HEK293 (cell line): ENCODE measurements around the gene NUP88.

Experiments
- GFI1B ChIP-seq: fragments of 450-650 bp; formaldehyde crosslinking; IDR thresholded peaks from 2 replicates; pipeline ENCODE4 v1.5.1; 2016; ENCODE audit warnings: missing biosample characterization, missing genetic modification characterization
- GLI4 ChIP-seq: fragments of 450-650 bp; formaldehyde crosslinking; IDR thresholded peaks from 2 replicates; pipeline ENCODE4 v1.5.1; 2016; ENCODE audit warnings: missing biosample characterization, missing genetic modification characterization
- HIC1 ChIP-seq: fragments of 450-650 bp; formaldehyde crosslinking; IDR thresholded peaks from 2 replicates; pipeline ENCODE4 v1.5.1; 2016; ENCODE audit warnings: missing biosample characterization, missing genetic modification characterization
- IKZF3 ChIP-seq: fragments of 450-650 bp; IDR thresholded peaks from 2 replicates; pipeline ENCODE4 v1.5.0; 2018; ENCODE audit warnings: missing biosample characterization, mild to moderate bottlenecking, missing genetic modification characterization, moderate library complexity
- KLF16 ChIP-seq: fragments of 450-650 bp; formaldehyde crosslinking; IDR thresholded peaks from 2 replicates; pipeline ENCODE4 v1.5.1; 2017; ENCODE audit warnings: missing biosample characterization, missing genetic modification characterization
- OSR2 ChIP-seq: fragments of 450-650 bp; formaldehyde crosslinking; IDR thresholded peaks from 2 replicates; pipeline ENCODE4 v1.5.1; 2016; ENCODE audit warnings: missing biosample characterization, missing genetic modification characterization
- PRDM10 ChIP-seq: fragments of 450-650 bp; formaldehyde crosslinking; IDR thresholded peaks from 2 replicates; pipeline ENCODE4 v1.5.1; 2016; ENCODE audit warnings: missing biosample characterization, missing genetic modification characterization
- PRDM6 ChIP-seq: fragments of 450-650 bp; formaldehyde crosslinking; IDR thresholded peaks from 2 replicates; pipeline ENCODE4 v1.5.1; 2017; ENCODE audit warnings: missing biosample characterization, missing genetic modification characterization
- SP3 ChIP-seq: fragments of 450-650 bp; formaldehyde crosslinking; IDR thresholded peaks from 2 replicates; pipeline ENCODE4 v1.5.1; 2016; ENCODE audit warnings: missing biosample characterization, missing genetic modification characterization
- ZBTB1 ChIP-seq: fragments of 450-650 bp; formaldehyde crosslinking; IDR thresholded peaks from 2 replicates; pipeline ENCODE4 v1.5.1; 2016; ENCODE audit warnings: missing biosample characterization, missing genetic modification characterization
- ZNF112 ChIP-seq: fragments of 450-650 bp; formaldehyde crosslinking; IDR thresholded peaks from 2 replicates; pipeline ENCODE4 v1.5.0; 2017; ENCODE audit warnings: missing biosample characterization, missing genetic modification characterization
- ZNF146 ChIP-seq: fragments of 450-650 bp; formaldehyde crosslinking; IDR thresholded peaks from 2 replicates; pipeline ENCODE4 v1.5.1; 2016; ENCODE audit warnings: missing biosample characterization, missing genetic modification characterization
- ZNF184 ChIP-seq: fragments of 450-650 bp; IDR thresholded peaks from 2 replicates; pipeline ENCODE4 v1.5.1; 2018; ENCODE audit warnings: missing biosample characterization, mild to moderate bottlenecking, missing genetic modification characterization
- ZNF2 ChIP-seq: fragments of 450-650 bp; formaldehyde crosslinking; IDR thresholded peaks from 2 replicates; pipeline ENCODE4 v1.5.1; 2016; ENCODE audit warnings: missing biosample characterization, missing genetic modification characterization
- ZNF274 ChIP-seq, 2 experiments: fragments of 200-500 bp in 1 of 2; fragments of 450-650 bp in 1 of 2; sonication (Bioruptor generic) in 1 of 2; formaldehyde crosslinking in 1 of 2; IDR thresholded peaks; 2 replicates each; pipeline versions ENCODE4 v1.5.1 to v1.6.1; 2014 to 2016; ENCODE audit warnings: borderline replicate concordance in 1 of 2, inconsistent platforms in 1 of 2, low read length in 1 of 2, missing biosample characterization in 1 of 2, missing genetic modification characterization in 1 of 2
- ZNF394 ChIP-seq: fragments of 450-650 bp; formaldehyde crosslinking; IDR thresholded peaks from 2 replicates; pipeline ENCODE4 v1.5.1; 2016; ENCODE audit warnings: missing biosample characterization, missing genetic modification characterization, mild to moderate bottlenecking, moderate library complexity, borderline replicate concordance
- ZNF416 ChIP-seq: fragments of 450-650 bp; formaldehyde crosslinking; IDR thresholded peaks from 2 replicates; pipeline ENCODE4 v1.5.1; 2016; ENCODE audit warnings: missing biosample characterization, missing genetic modification characterization
- ZNF501 ChIP-seq: fragments of 450-650 bp; formaldehyde crosslinking; IDR thresholded peaks from 2 replicates; pipeline ENCODE4 v1.5.1; 2016; ENCODE audit warnings: missing biosample characterization, missing genetic modification characterization
- ZNF600 ChIP-seq: fragments of 450-650 bp; formaldehyde crosslinking; IDR thresholded peaks from 2 replicates; pipeline ENCODE4 v1.5.1; 2016; ENCODE audit warnings: missing biosample characterization, missing genetic modification characterization
- ZNF626 ChIP-seq: fragments of 450-650 bp; sonication (Bioruptor Pico); formaldehyde crosslinking; IDR thresholded peaks from 2 replicates; pipeline ENCODE4 v1.5.1; 2018; ENCODE audit warnings: missing biosample characterization, missing genetic modification characterization, inconsistent platforms
- ZNF747 ChIP-seq: fragments of 450-650 bp; formaldehyde crosslinking; IDR thresholded peaks from 2 replicates; pipeline ENCODE4 v1.5.1; 2016; ENCODE audit warnings: missing biosample characterization, missing genetic modification characterization
- ZNF791 ChIP-seq: fragments of 450-650 bp; formaldehyde crosslinking; IDR thresholded peaks from 2 replicates; pipeline ENCODE4 v1.5.1; 2016; ENCODE audit warnings: missing biosample characterization, missing genetic modification characterization
- ZNF837 ChIP-seq: fragments of 450-650 bp; formaldehyde crosslinking; IDR thresholded peaks from 2 replicates; pipeline ENCODE4 v1.5.1; 2016; ENCODE audit warnings: missing biosample characterization, missing genetic modification characterization
- ZSCAN4 ChIP-seq: fragments of 450-650 bp; formaldehyde crosslinking; IDR thresholded peaks from 2 replicates; pipeline ENCODE4 v1.5.1; 2017; ENCODE audit warnings: missing biosample characterization, missing genetic modification characterization
- TF ChIP-seq, protein P1 (sequence below): fragments of 450-650 bp; formaldehyde crosslinking; IDR thresholded peaks from 2 replicates; pipeline ENCODE4 v1.5.1; 2016; ENCODE audit warnings: missing biosample characterization, missing genetic modification characterization
- TF ChIP-seq, protein P2 (sequence below): fragments of 450-650 bp; formaldehyde crosslinking; IDR thresholded peaks from 2 replicates; pipeline ENCODE4 v1.5.1; 2017; ENCODE audit warnings: missing biosample characterization, missing genetic modification characterization
- TF ChIP-seq, protein P3 (sequence below): fragments of 450-650 bp; formaldehyde crosslinking; IDR thresholded peaks from 2 replicates; pipeline ENCODE4 v1.5.1; 2017; ENCODE audit warnings: missing biosample characterization, missing genetic modification characterization

The NUP88 gene

GRCh38 chr17:5413682-5414081 is 5.8 kb downstream of the NUP88 start (continued):
- TF ChIP-seq, protein P1, sequence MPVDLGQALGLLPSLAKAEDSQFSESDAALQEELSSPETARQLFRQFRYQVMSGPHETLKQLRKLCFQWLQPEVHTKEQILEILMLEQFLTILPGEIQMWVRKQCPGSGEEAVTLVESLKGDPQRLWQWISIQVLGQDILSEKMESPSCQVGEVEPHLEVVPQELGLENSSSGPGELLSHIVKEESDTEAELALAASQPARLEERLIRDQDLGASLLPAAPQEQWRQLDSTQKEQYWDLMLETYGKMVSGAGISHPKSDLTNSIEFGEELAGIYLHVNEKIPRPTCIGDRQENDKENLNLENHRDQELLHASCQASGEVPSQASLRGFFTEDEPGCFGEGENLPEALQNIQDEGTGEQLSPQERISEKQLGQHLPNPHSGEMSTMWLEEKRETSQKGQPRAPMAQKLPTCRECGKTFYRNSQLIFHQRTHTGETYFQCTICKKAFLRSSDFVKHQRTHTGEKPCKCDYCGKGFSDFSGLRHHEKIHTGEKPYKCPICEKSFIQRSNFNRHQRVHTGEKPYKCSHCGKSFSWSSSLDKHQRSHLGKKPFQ (tag by site-specific recombination), result no peak
- TF ChIP-seq OSR2 (tag by site-specific recombination) (no peak), ZNF791 (tag by site-specific recombination) (no peak), ZSCAN4 (tag by site-specific recombination) (no peak), SP3 (tag by site-specific recombination) (peak; percentile 31), KLF16 (tag by site-specific recombination) (0 out of 2 replicates have a peak, but pooled peaks have one; percentile 26), ZNF146 (peak; percentile 66), IKZF3 (0 out of 2 replicates have a peak, but pooled peaks have one; percentile 24), ZBTB1 (0 out of 2 replicates have a peak, but pooled peaks have one; percentile 18), ZNF274 (IDR thresholded peaks at IDR 0.05; ENCODE audit: low read length) (no peak), ZNF274 (tag by site-specific recombination; IDR thresholded peaks at IDR 0.05; ENCODE audit: borderline replicate concordance) (no peak), ZNF626 (tag by site-specific recombination) (no peak), HIC1 (tag by site-specific recombination) (peak; percentile 76), PRDM6 (tag by site-specific recombination) (peak; percentile 56), ZNF837 (no peak), ZNF184 (peak; percentile 82; the same call in 1 of the 2 replicates), ZNF394 (peak; percentile 62; the same call in 1 of the 2 replicates), ZNF2 (tag by site-specific recombination) (0 out of 2 replicates have a peak, but pooled peaks have one; percentile 49), ZNF600 (tag by site-specific recombination) (peak; percentile 94), ZNF112 (tag by site-specific recombination) (no peak), ZNF747 (no peak), ZNF416 (tag by site-specific recombination) (no peak), GFI1B (tag by site-specific recombination) (0 out of 2 replicates have a peak, but pooled peaks have one; percentile 25), ZNF501 (tag by site-specific recombination) (no peak), PRDM10 (tag by site-specific recombination) (peak; percentile 60; the same call in 1 of the 2 replicates), GLI4 (tag by site-specific recombination) (no peak)
- TF ChIP-seq, protein P2, sequence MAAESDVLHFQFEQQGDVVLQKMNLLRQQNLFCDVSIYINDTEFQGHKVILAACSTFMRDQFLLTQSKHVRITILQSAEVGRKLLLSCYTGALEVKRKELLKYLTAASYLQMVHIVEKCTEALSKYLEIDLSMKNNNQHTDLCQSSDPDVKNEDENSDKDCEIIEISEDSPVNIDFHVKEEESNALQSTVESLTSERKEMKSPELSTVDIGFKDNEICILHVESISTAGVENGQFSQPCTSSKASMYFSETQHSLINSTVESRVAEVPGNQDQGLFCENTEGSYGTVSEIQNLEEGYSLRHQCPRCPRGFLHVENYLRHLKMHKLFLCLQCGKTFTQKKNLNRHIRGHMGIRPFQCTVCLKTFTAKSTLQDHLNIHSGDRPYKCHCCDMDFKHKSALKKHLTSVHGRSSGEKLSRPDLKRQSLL, result peak; percentile 63; the same call in 1 of the 2 replicates
- TF ChIP-seq, protein P3, sequence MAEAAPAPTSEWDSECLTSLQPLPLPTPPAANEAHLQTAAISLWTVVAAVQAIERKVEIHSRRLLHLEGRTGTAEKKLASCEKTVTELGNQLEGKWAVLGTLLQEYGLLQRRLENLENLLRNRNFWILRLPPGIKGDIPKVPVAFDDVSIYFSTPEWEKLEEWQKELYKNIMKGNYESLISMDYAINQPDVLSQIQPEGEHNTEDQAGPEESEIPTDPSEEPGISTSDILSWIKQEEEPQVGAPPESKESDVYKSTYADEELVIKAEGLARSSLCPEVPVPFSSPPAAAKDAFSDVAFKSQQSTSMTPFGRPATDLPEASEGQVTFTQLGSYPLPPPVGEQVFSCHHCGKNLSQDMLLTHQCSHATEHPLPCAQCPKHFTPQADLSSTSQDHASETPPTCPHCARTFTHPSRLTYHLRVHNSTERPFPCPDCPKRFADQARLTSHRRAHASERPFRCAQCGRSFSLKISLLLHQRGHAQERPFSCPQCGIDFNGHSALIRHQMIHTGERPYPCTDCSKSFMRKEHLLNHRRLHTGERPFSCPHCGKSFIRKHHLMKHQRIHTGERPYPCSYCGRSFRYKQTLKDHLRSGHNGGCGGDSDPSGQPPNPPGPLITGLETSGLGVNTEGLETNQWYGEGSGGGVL (tag by site-specific recombination), result peak; percentile 38; the same call in 1 of the 2 replicates
